Measurements from ENCODE around the gene TBX1.

The TBX1 gene

GRCh38 chr22:19720999-19721329 is 39.6 kb upstream of the TBX1 start:
- TF ChIP-seq ZFX (IDR thresholded peaks at IDR 0.05), result no peak
- no peak for TF ChIP-seq CTCF (conservative IDR thresholded peaks at IDR 0.05)
- H3K27ac ChIP-seq, result no peak overlapping the region

DNA sequence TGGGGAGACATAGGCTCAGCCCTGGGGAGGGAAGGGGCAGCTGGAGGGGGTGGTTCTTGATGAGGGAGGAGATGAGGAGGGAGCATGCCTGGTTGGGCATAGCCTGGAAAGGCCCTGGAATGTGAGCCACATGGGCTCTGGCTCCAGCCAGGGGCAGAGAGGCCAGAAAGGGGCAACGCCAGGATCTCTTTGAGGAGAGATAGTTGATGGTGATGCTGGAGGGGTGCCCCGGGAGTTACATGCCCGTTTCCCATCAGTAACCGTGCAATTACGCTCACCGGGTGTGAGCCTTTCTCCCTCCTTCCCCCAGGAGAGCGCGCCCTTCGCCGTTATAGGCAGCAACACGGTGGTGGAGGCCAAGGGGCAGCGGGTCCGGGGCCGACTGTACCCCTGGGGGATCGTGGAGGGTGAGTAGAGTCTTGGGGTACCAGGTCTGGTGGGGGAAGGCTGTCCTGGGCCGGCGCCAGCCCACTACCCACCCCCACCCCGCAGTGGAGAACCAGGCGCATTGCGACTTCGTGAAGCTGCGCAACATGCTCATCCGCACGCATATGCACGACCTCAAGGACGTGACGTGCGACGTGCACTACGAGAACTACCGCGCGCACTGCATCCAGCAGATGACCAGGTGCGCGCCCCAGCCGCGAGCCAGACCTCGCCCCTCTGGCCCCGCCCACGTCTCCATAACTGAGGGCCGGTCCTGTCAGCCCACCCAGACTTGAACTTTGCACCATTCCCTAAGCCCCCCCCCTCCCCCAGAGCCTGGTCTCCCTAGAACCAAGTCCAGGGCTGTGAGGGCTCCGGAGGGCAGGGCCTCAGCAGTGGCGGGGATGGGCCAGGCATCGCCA is 39.0 kb upstream of the TBX1 start:
- no peak for TF ChIP-seq CTCF (conservative IDR thresholded peaks at IDR 0.05)
- TF ChIP-seq ZFX (IDR thresholded peaks at IDR 0.05), result no peak
- H3K27ac ChIP-seq, result no peak overlapping the region

DNA sequence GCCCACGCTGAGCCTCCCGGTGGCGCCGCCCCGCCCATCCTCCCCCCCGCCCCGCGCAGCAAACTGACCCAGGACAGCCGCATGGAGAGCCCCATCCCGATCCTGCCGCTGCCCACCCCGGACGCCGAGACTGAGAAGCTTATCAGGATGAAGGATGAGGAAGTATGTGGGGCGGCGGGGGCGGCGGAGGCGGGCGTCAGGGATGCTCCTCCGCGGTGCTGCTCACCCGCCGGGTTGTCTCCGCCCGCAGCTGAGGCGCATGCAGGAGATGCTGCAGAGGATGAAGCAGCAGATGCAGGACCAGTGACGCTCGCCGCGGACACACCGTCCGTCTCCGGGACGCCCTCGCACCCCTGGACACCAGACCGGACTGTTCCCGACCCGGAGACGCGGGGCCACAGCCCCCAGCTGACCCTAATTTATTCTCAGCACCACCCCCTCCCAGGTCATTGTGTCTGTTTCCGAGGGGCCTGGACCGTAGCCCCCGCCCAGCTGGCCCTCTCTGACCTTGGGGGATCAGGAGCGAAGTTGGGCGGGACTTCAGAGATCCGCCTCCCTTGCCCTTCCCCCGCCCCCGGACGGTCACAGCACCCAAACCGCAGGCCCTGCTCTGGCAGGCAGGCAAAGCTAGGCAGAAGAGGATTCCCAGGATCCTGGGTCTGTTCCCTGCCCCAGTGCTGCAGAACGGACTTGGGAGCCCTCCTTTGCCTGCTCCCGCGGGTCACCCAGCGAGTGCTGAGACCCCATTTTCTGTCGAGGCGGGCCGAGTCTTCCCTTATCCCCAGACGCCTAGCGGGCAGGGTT is 38.2 kb upstream of the TBX1 start:
- H3K27ac ChIP-seq, result no peak overlapping the region
- TF ChIP-seq CTCF (conservative IDR thresholded peaks at IDR 0.05), result no peak
- no peak for TF ChIP-seq ZFX (IDR thresholded peaks at IDR 0.05)

- no peak for TF ChIP-seq ZFX (IDR thresholded peaks at IDR 0.05)
- no peak for TF ChIP-seq CTCF (conservative IDR thresholded peaks at IDR 0.05)
- H3K27ac ChIP-seq, result no peak overlapping the region
Observed at GRCh38 chr22:19722982-19723231, 37.7 kb upstream of the TBX1 start.

- TF ChIP-seq ZFX (IDR thresholded peaks at IDR 0.05) (no peak), CTCF (conservative IDR thresholded peaks at IDR 0.05) (no peak)
- no peak within 1 kb of the TSS for H3K27ac ChIP-seq
Observed at GRCh38 chr22:19723232-19723982, 37.2 kb upstream of the TBX1 start, which contains the start of gene GP1BB. Gene GP1BB, plus strand, starts transcription at chr22:19723539. Its CDS starts 31 bp downstream, at chr22:19723570.

- H3K27ac ChIP-seq, result no peak overlapping the region
- peak; percentile 40 for TF ChIP-seq CTCF (conservative IDR thresholded peaks at IDR 0.05)
- no peak for TF ChIP-seq ZFX (IDR thresholded peaks at IDR 0.05)
Observed at GRCh38 chr22:19723983-19724827, 36.4 kb upstream of the TBX1 start.
